Stomach (tissue), 4 donors: ENCODE measurements around the gene C17orf113.

Experiments
- CTCF ChIP-seq, 7 experiments: fragments of 450-650 bp in 4 of 7; fragments of 200-600 bp in 3 of 7; sonication (generic) in 3 of 7; IDR thresholded peaks; one replicate each; pipeline ENCODE4 v1.5.1; 2016 to 2019; ENCODE audit warnings: antibody characterized with exemption in 7 of 7, control low read depth in 2 of 7, mild to moderate bottlenecking in 1 of 7
- POLR2A ChIP-seq, 4 donors: fragments of 450-650 bp; IDR thresholded peaks; one replicate each; pipeline ENCODE4 v1.6.1; 2016; ENCODE audit warnings: antibody characterized with exemption in 4 of 4, control low read depth in 2 of 4, mild to moderate bottlenecking in 1 of 4, moderate library complexity in 1 of 4

GRCh38 chr17:42016941-42017865 lies 33.2 kb downstream of the C17orf113 start, which contains the start of gene DNAJC7:
- TF ChIP-seq POLR2A (IDR thresholded peaks at IDR 0.05) = no peak
- peak in 1 of 7 experiments; percentile 30 for TF ChIP-seq CTCF (IDR thresholded peaks at IDR 0.05)
